ENCODE data around the gene MEIS1.

- TF ChIP-seq, protein P1, sequence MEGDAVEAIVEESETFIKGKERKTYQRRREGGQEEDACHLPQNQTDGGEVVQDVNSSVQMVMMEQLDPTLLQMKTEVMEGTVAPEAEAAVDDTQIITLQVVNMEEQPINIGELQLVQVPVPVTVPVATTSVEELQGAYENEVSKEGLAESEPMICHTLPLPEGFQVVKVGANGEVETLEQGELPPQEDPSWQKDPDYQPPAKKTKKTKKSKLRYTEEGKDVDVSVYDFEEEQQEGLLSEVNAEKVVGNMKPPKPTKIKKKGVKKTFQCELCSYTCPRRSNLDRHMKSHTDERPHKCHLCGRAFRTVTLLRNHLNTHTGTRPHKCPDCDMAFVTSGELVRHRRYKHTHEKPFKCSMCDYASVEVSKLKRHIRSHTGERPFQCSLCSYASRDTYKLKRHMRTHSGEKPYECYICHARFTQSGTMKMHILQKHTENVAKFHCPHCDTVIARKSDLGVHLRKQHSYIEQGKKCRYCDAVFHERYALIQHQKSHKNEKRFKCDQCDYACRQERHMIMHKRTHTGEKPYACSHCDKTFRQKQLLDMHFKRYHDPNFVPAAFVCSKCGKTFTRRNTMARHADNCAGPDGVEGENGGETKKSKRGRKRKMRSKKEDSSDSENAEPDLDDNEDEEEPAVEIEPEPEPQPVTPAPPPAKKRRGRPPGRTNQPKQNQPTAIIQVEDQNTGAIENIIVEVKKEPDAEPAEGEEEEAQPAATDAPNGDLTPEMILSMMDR (IDR thresholded peaks at IDR 0.05) = no peak
- TF ChIP-seq POLR2A (IDR thresholded peaks at IDR 0.05) = no peak
These were observed 141.3 kb downstream of the MEIS1 start for GRCh38 chr2:66576311-66576560.
